GM18502 (cell line): ENCODE data around the gene MSI2.

ENCODE experiments used
- ATAC-seq: cut with Tn5 transposase; IDR thresholded peaks from one replicate; pipeline ENCODE4 v1.9.1; 2021; ENCODE audit warnings: mild to moderate bottlenecking; ENCODE audit not compliant: unreplicated experiment, poor library complexity

The MSI2 gene

GRCh38 chr17:57423541-57423940 lies 167.2 kb downstream of the MSI2 start:
- ATAC-seq: no peak

GRCh38 chr17:57424273-57424672 lies 167.9 kb downstream of the MSI2 start:
- no peak for ATAC-seq

- ATAC-seq: no peak
Measured at GRCh38 chr17:57424777-57425188, 168.5 kb downstream of the MSI2 start.

GRCh38 chr17:57425431-57425830 lies 169.1 kb downstream of the MSI2 start:
- no peak for ATAC-seq

- no peak for ATAC-seq
Measured at GRCh38 chr17:57425903-57426880, 169.9 kb downstream of the MSI2 start.

GRCh38 chr17:57429966-57430365 lies 173.6 kb downstream of the MSI2 start:
- ATAC-seq: no peak

GRCh38 chr17:57431415-57431814 lies 175.1 kb downstream of the MSI2 start:
- ATAC-seq: no peak

- no peak for ATAC-seq
Measured at GRCh38 chr17:57432507-57433277, 176.4 kb downstream of the MSI2 start.

GRCh38 chr17:57433452-57433851 lies 177.1 kb downstream of the MSI2 start:
- no peak for ATAC-seq

GRCh38 chr17:57434361-57434760 lies 178.0 kb downstream of the MSI2 start:
- ATAC-seq: no peak

GRCh38 chr17:57436565-57436964 lies 180.2 kb downstream of the MSI2 start:
- ATAC-seq: no peak

GRCh38 chr17:57438066-57438731 lies 181.9 kb downstream of the MSI2 start:
- no peak for ATAC-seq

- no peak for ATAC-seq
Measured at GRCh38 chr17:57439651-57440050, 183.3 kb downstream of the MSI2 start.

GRCh38 chr17:57440522-57441269 lies 184.4 kb downstream of the MSI2 start:
- peak; percentile 36 for ATAC-seq

- ATAC-seq: peak; percentile 40
Measured at GRCh38 chr17:57441270-57441600, 184.9 kb downstream of the MSI2 start.

GRCh38 chr17:57442401-57442823 lies 186.1 kb downstream of the MSI2 start:
- ATAC-seq: no peak

- ATAC-seq: peak; percentile 53
Measured at GRCh38 chr17:57442914-57443571, 186.7 kb downstream of the MSI2 start.

GRCh38 chr17:57443781-57444180 lies 187.5 kb downstream of the MSI2 start:
- ATAC-seq: no peak

- no peak for ATAC-seq
Measured at GRCh38 chr17:57444682-57445450, 188.5 kb downstream of the MSI2 start.
